B cell (primary cell): ENCODE data around the gene TBC1D22B. TPM values are rescaled to one million over a fixed set of nuclear protein-coding genes. Genes with fewer than 3 reads are reported as not detected.

Experiments
- ATAC-seq: fragments of 200-7000 bp; cut with Tn5 transposase; one replicate; pipeline ENCODE4 v1.10.0; 2021; ENCODE audit warnings: low read depth, mild to moderate bottlenecking, moderate number of reproducible peaks, moderate library complexity
- CTCF ChIA-PET: fragments of 350-600 bp; sonication (Branson Sonifier 250); formaldehyde crosslinking; loops from one replicate; lab custom pipeline; 2021; ENCODE audit warnings: antibody characterized with exemption, inconsistent platforms; lab: Charles Lee
- POLR2A ChIA-PET: fragments of 350-600 bp; sonication (Branson Sonifier 250); formaldehyde crosslinking; loops from one replicate; lab custom pipeline; 2021; ENCODE audit warnings: antibody characterized with exemption; lab: Charles Lee
- DNase-seq: peaks from one replicate; pipeline ENCODE4 v3.0.0; 2013
- H2AFZ ChIP-seq: 2 replicates; pipeline ENCODE4 v1.6.1; 2012; ENCODE audit warnings: mild to moderate bottlenecking, low read depth, low read length; ENCODE audit not compliant: insufficient read depth, poor library complexity, severe bottlenecking
- H3K27ac ChIP-seq, 2 donors: 1 replicate in 1 of 2; 2 replicates in 1 of 2; pipeline ENCODE4 v1.5.1; 2012 to 2013; ENCODE audit warnings: low read length in 2 of 2, mild to moderate bottlenecking in 2 of 2, moderate library complexity in 1 of 2
- H3K27me3 ChIP-seq, 4 experiments: fragments of 200-600 bp in 1 of 4; sonication (generic) in 1 of 4; replicated peaks in 1 of 4; 1 replicate in 2 of 4; 2 replicates in 2 of 4; pipeline versions ENCODE4 v1.6.1 to v1.7.0; 2013 to 2016; ENCODE audit warnings: low read length in 3 of 4, mild to moderate bottlenecking in 2 of 4, mixed read lengths in 1 of 4, moderate library complexity in 1 of 4; ENCODE audit not compliant: insufficient read depth in 4 of 4, control insufficient read depth in 3 of 4; ENCODE audit errors: control extremely low read depth in 1 of 4
- H3K36me3 ChIP-seq, 2 experiments: replicated peaks in 1 of 2; 1 replicate in 1 of 2; 2 replicates in 1 of 2; pipeline versions ENCODE4 v1.6.1 to v1.7.1; 2013; ENCODE audit warnings: low read length in 1 of 2; ENCODE audit not compliant: insufficient read depth in 2 of 2, control insufficient read depth in 1 of 2; ENCODE audit errors: control extremely low read depth in 1 of 2, extremely low read depth in 1 of 2
- H3K4me1 ChIP-seq, 2 donors: fragments of 200-600 bp in 1 of 2; sonication (generic) in 1 of 2; 1 replicate in 1 of 2; 2 replicates in 1 of 2; pipeline versions ENCODE4 v1.5.1 to v1.6.1; 2013 to 2017; ENCODE audit warnings: low read length in 2 of 2; ENCODE audit not compliant: control insufficient read depth in 2 of 2, insufficient read depth in 2 of 2
- H3K4me2 ChIP-seq: replicated peaks from 2 replicates; pipeline ENCODE3; 2012; ENCODE audit warnings: mild to moderate bottlenecking, low read depth, low read length; ENCODE audit not compliant: poor library complexity, severe bottlenecking
- H3K4me3 ChIP-seq, 5 experiments: fragments of 200-600 bp in 1 of 5; sonication (generic) in 1 of 5; 1 replicate in 3 of 5; 2 replicates in 2 of 5; pipeline versions ENCODE4 v1.5.1 to v1.7.0; 2011 to 2016; ENCODE audit warnings: low read length in 4 of 5, mild to moderate bottlenecking in 4 of 5, low read depth in 2 of 5, control low read depth in 1 of 5, moderate library complexity in 1 of 5; ENCODE audit not compliant: insufficient read depth in 1 of 5; ENCODE audit errors: control extremely low read depth in 1 of 5, extremely low read depth in 1 of 5
- H3K79me2 ChIP-seq: fragments of 200-600 bp; sonication (generic); one replicate; pipeline ENCODE4 v1.6.0; 2016; ENCODE audit warnings: low read length; ENCODE audit not compliant: control insufficient read depth, insufficient read depth
- H3K9ac ChIP-seq: fragments of 200-600 bp; sonication (generic); 2 replicates; pipeline ENCODE4 v1.6.1; 2017; ENCODE audit warnings: mild to moderate bottlenecking, low read length, moderate library complexity
- H3K9me3 ChIP-seq, 3 donors: one replicate each; pipeline versions ENCODE4 v1.6.1 to v1.7.1; 2013; ENCODE audit warnings: low read length in 2 of 3; ENCODE audit not compliant: control insufficient read depth in 2 of 3, insufficient read depth in 1 of 3; ENCODE audit errors: control extremely low read depth in 1 of 3
- H4K20me1 ChIP-seq: 2 replicates; pipeline ENCODE4 v1.6.0; 2012; ENCODE audit warnings: mild to moderate bottlenecking, low read length; ENCODE audit not compliant: insufficient read depth, control insufficient read depth, poor library complexity, severe bottlenecking
- H3K27ac Mint-ChIP-seq: one replicate; pipeline ENCODE4 v1.8.0; 2021; ENCODE audit warnings: mixed read lengths
- H3K27me3 Mint-ChIP-seq: one replicate; pipeline ENCODE4 v1.8.0; 2021; ENCODE audit warnings: mixed read lengths
- H3K4me1 Mint-ChIP-seq: one replicate; pipeline ENCODE4 v1.8.0; 2021; ENCODE audit warnings: mixed read lengths
- H3K4me3 Mint-ChIP-seq: one replicate; pipeline ENCODE4 v1.8.0; 2021; ENCODE audit warnings: mixed read lengths
- H3K9me3 Mint-ChIP-seq: one replicate; pipeline ENCODE4 v1.8.0; 2022; ENCODE audit warnings: mixed read lengths; ENCODE audit not compliant: insufficient read depth
- EZH2 ChIP-seq: IDR thresholded peaks from 2 replicates; pipeline ENCODE4 v1.6.1; 2012; ENCODE audit warnings: borderline replicate concordance, low read depth, mild to moderate bottlenecking, moderate library complexity, low read length; ENCODE audit not compliant: insufficient read depth, poor library complexity, severe bottlenecking
- WGBS: methylation state at CpG from one replicate; pipeline ENCODE4 v1.1.5; 2013; ENCODE audit warnings: missing lambda C conversion rate; ENCODE audit not compliant: insufficient coverage; 5-methylcytosine and 5-hydroxymethylcytosine counted together
- intact Hi-C: fragments of 100-400 bp; cut with micrococcal nuclease; formaldehyde crosslinking; loops from one replicate; pipeline ENCODE4 v1.10.0; 2022
- polyA plus RNA-seq: library from polyadenylated mRNA; depleted of rRNA; stranded (reverse); fragments of >200 nt; gene quantifications from 2 replicates; pipeline ENCODE4 v1.2.3, GENCODE V29; 2012
- total RNA-seq, 2 donors: library from RNA; stranded (reverse); fragments of 120-200 nt in 1 of 2; gene quantifications; 1 replicate in 1 of 2; 2 replicates in 1 of 2; pipeline versions ENCODE4 v1.2.3 to v1.2.4, GENCODE V29; 2013 to 2022
- TF ChIP-seq, protein P1 (sequence below): fragments of 200-600 bp; IDR thresholded peaks from one replicate; pipeline ENCODE4 v1.8.0; 2022; ENCODE audit warnings: antibody characterized with exemption, mild to moderate bottlenecking

Gene TBC1D22B
- total and polyA plus RNA-seq, 2 donors (not counting 1 experiment from before 2014, with no cell fraction given), result 5.1 to 12.5 TPM

DNA sequence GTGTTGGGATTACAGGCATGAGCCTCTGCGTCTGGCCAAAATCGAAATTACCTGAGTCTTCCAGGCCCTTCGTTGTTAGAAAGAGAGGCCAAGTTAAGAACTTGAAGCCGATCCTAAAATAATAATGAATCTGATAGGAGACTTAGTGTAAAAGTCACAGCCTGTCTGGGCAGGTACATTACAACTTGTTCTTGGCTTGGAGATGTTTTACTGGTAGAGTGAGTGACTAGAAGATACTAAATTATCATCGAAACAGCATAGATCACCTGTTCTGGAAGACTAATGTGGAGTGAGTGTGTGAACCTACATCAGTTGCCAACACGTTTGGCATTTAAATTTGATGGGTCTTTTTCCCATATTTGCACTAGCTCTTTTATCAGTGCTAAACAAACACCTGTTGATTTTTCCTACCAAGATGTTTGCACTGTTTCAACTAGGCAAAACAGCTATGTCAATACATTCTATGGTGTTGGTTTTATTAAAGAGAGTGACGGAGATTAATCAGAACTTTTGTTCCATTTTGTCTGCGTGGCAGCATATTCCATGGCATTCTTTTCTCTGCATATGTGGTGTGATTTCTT is 5.0 kb downstream of the TBC1D22B start:
- ATAC-seq (no peak), DNase-seq (no peak)
- Histone ChIP-seq H3K4me2 (no peak overlapping the region), H4K20me1 (no peaks in the 10 kb centered on the region), H3K9ac (no peak overlapping the region), H3K79me2 (peaks cover 68% of the 10 kb centered on the region), H3K36me3 (no peaks in the 10 kb centered on the region), H2AFZ (no peak overlapping the region), H3K27ac (no peak overlapping the region), H3K9me3 (no peaks in the 10 kb centered on the region), H3K4me1 (peaks cover 15 to 16% of the 10 kb centered on the region in 2 donors), H3K27me3 (no peaks in the 10 kb centered on the region), H3K4me3 (no peak overlapping the region)
- ChIA-PET POLR2A (no interaction called here), CTCF (no interaction called here)
- intact Hi-C loops, result no loop called here
- Mint-ChIP-seq H3K4me1 (peaks cover 41% of the 10 kb centered on the region), H3K27ac (no peak overlapping the region), H3K27me3 (no peaks in the 10 kb centered on the region), H3K9me3 (no peaks in the 10 kb centered on the region), H3K4me3 (no peak overlapping the region)
- 90% methylated on average over 4 of the region's 8 CpGs for WGBS
- TF ChIP-seq EZH2, result no peak
- TF ChIP-seq, protein P1, sequence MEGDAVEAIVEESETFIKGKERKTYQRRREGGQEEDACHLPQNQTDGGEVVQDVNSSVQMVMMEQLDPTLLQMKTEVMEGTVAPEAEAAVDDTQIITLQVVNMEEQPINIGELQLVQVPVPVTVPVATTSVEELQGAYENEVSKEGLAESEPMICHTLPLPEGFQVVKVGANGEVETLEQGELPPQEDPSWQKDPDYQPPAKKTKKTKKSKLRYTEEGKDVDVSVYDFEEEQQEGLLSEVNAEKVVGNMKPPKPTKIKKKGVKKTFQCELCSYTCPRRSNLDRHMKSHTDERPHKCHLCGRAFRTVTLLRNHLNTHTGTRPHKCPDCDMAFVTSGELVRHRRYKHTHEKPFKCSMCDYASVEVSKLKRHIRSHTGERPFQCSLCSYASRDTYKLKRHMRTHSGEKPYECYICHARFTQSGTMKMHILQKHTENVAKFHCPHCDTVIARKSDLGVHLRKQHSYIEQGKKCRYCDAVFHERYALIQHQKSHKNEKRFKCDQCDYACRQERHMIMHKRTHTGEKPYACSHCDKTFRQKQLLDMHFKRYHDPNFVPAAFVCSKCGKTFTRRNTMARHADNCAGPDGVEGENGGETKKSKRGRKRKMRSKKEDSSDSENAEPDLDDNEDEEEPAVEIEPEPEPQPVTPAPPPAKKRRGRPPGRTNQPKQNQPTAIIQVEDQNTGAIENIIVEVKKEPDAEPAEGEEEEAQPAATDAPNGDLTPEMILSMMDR, result no peak

DNA sequence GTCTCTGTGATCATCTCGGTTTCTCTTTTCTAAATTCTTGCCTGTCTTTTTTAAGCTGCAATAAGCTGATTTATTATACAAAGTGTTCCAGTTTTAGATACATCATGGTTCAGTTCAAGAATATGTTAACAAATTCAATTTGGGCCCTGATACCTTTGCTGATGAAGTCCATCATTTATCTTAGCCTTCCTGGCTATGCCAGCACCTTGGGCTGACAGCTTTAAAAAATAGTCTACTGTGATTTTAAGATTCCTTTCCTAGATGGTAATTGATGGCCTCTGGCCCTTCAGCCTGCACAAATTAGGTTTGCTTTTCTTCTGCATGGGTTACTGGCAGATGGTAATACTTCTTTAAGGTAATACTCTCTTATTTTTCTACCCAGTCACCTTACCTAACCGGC is 7.4 kb downstream of the TBC1D22B start:
- H3K27me3 Mint-ChIP-seq, result no peaks in the 10 kb centered on the region
- no peaks in the 10 kb centered on the region for H3K9me3 Mint-ChIP-seq
- Histone ChIP-seq H3K4me3 (no peak overlapping the region), H3K36me3 (peaks cover 0 to 6% of the 10 kb centered on the region in 2 experiments), H3K4me1 (no peaks in the 10 kb centered on the region), H3K79me2 (peaks cover 43% of the 10 kb centered on the region), H2AFZ (no peak overlapping the region), H4K20me1 (no peaks in the 10 kb centered on the region), H3K27ac (no peak overlapping the region), H3K9me3 (no peaks in the 10 kb centered on the region), H3K9ac (no peak overlapping the region), H3K4me2 (no peak overlapping the region), H3K27me3 (no peaks in the 10 kb centered on the region)
- no peak for DNase-seq
- no peak overlapping the region for H3K27ac Mint-ChIP-seq
- ATAC-seq, result no peak
- ChIA-PET CTCF (no interaction called here), POLR2A (no interaction called here)
- H3K4me3 Mint-ChIP-seq, result no peak overlapping the region
- intact Hi-C loops, result no loop called here
- no peak for TF ChIP-seq EZH2
- TF ChIP-seq, protein P1, result no peak
- no CpG with 5 or more reads among the region's 2 CpGs for WGBS
- peaks cover 28% of the 10 kb centered on the region for H3K4me1 Mint-ChIP-seq
